GM12892 (cell line): Measurements from ENCODE around the gene TBCA.

Experiments used
- DNase-seq: peaks from one replicate; pipeline ENCODE4 v3.0.0; 2011; ENCODE audit not compliant: insufficient read length
- FAIRE-seq: peaks from 2 replicates; lab custom pipeline; 2011; peaks lifted over from hg19 to GRCh38; lab: Jason Lieb, UNC
- POLR2A ChIP-seq: IDR thresholded peaks from 2 replicates; pipeline ENCODE4 v1.6.1; 2011; ENCODE audit warnings: low read depth, low read length, control low read depth
- POLR2AphosphoS5 ChIP-seq: IDR thresholded peaks from 2 replicates; pipeline ENCODE4 v1.6.1; 2011; ENCODE audit warnings: low read depth, low read length, control low read depth
- TAF1 ChIP-seq: IDR thresholded peaks from 2 replicates; pipeline ENCODE4 v1.6.1; 2011; ENCODE audit warnings: low read depth, mild to moderate bottlenecking, control low read depth, low read length, borderline replicate concordance

Gene TBCA

GRCh38 chr5:77693913-77694312 lies 82.2 kb downstream of the TBCA start:
- no peak for DNase-seq
- FAIRE-seq: no peak
- no peak for TF ChIP-seq POLR2A
- TF ChIP-seq POLR2AphosphoS5: no peak

GRCh38 chr5:77683171-77683732 lies 92.9 kb downstream of the TBCA start:
- TF ChIP-seq POLR2AphosphoS5 (no peak), POLR2A (no peak), TAF1 (no peak)

DNA sequence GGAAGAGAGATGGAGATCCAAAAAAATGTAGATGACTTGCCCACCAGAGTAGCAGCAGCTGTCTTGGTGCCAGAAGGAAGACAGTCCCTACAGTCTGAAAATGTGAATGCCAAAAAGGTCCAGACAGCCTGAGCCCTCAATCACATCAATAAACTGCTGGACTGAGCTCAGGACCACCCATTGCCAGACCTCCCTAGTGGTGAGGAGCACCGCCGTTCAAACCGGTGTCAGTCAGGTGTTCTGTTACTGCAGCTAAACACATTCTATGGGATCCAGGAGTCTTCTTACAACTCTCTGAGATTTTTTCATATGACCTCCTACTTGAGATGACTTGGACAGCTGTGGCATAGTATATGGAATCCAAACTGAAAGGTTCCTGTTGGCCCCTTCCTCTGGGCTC lies 105.6 kb downstream of the TBCA start:
- DNase-seq (no peak), FAIRE-seq (no peak)
- TF ChIP-seq POLR2AphosphoS5 (no peak), TAF1 (no peak), POLR2A (no peak)

More at GRCh38 chr5:77683171-77683732, 92.9 kb downstream of the TBCA start:
- DNase-seq (no peak), FAIRE-seq (no peak)

- DNase-seq (no peak), FAIRE-seq (no peak)
- TF ChIP-seq TAF1 (no peak), POLR2A (no peak), POLR2AphosphoS5 (no peak)
Measured at GRCh38 chr5:77669677-77670076, 106.5 kb downstream of the TBCA start.

GRCh38 chr5:77663090-77663863 lies 112.9 kb downstream of the TBCA start:
- no peak for FAIRE-seq
- no peak for DNase-seq
- no peak for TF ChIP-seq POLR2A
- no peak for TF ChIP-seq POLR2AphosphoS5
- no peak for TF ChIP-seq TAF1

- TF ChIP-seq POLR2AphosphoS5 (no peak), POLR2A (no peak), TAF1 (no peak)
- FAIRE-seq (no peak), DNase-seq (no peak)
Measured at GRCh38 chr5:77662635-77663034, 113.5 kb downstream of the TBCA start.

- no peak for FAIRE-seq
- TF ChIP-seq TAF1: no peak
- no peak for TF ChIP-seq POLR2AphosphoS5
- no peak for TF ChIP-seq POLR2A
- no peak for DNase-seq
Measured at GRCh38 chr5:77658662-77659061, 117.5 kb downstream of the TBCA start.

DNA sequence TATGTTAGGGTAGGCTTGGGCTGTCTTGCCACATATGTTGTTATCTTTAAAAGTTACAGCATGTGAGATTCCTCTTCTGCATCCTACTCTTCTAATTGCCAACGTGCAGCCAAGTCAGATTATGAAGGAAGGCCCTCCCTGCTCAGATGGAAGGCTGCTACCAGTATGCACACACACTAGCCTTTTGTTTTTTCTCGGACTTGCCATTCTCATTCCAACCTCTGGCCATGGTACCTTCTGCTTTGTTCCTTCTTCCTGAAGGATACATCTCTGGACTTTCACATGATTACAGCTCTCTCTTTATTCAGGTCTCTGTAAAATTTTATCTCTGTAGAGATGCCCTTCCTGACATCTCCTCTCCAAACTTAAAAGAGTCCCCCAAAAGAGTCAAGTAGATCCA lies 124.8 kb downstream of the TBCA start:
- FAIRE-seq (no peak), DNase-seq (no peak)
- no peak for TF ChIP-seq TAF1
- TF ChIP-seq POLR2A: no peak
- no peak for TF ChIP-seq POLR2AphosphoS5

DNA sequence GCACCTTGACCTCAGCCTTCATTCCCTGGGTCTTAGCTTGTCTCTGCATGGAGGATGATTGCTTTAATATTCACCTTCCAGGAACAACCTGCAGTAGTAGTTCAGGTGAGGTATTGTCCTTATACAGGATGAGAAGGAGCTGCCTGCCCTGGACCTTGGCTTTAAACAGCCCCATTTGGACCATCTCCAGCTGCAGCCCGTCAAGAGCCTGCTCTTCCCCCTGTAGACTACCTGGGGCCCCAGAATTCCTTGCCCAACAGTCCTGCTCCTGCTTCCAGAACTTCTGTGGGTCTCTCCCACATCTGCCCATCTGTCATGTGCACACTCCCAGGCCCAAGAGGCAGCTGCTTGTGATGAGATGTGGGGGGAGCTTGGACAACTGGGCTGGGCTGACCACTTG lies 125.5 kb downstream of the TBCA start:
- DNase-seq (no peak), FAIRE-seq (no peak)
- TF ChIP-seq POLR2AphosphoS5: no peak
- no peak for TF ChIP-seq TAF1
- no peak for TF ChIP-seq POLR2A

- FAIRE-seq: no peak
- no peak for TF ChIP-seq TAF1
- TF ChIP-seq POLR2AphosphoS5: no peak
- no peak for TF ChIP-seq POLR2A
Measured at GRCh38 chr5:77649776-77650175, 126.4 kb downstream of the TBCA start.

GRCh38 chr5:77645995-77646639 lies 130.0 kb downstream of the TBCA start:
- no peak for DNase-seq
- TF ChIP-seq POLR2A (no peak), POLR2AphosphoS5 (no peak), TAF1 (no peak)
- FAIRE-seq: peak; percentile 64

More at GRCh38 chr5:77649776-77650175, 126.4 kb downstream of the TBCA start:
- DNase-seq: no peak

- FAIRE-seq (no peak), DNase-seq (peak; percentile 84)
- no peak for TF ChIP-seq POLR2A
Measured at GRCh38 chr5:77645158-77645994, 130.8 kb downstream of the TBCA start.
